Measurements from ENCODE around the gene KRTAP22-1. TPM values are rescaled to one million over a fixed set of nuclear protein-coding genes. Genes with fewer than 3 reads are reported as not detected.

KRTAP22-1 gene
- total and polyA plus RNA-seq, 2 of the 8 experiments (the other 6 are each of a cell fraction or from before 2014, with no cell fraction given), result not detected

DNA sequence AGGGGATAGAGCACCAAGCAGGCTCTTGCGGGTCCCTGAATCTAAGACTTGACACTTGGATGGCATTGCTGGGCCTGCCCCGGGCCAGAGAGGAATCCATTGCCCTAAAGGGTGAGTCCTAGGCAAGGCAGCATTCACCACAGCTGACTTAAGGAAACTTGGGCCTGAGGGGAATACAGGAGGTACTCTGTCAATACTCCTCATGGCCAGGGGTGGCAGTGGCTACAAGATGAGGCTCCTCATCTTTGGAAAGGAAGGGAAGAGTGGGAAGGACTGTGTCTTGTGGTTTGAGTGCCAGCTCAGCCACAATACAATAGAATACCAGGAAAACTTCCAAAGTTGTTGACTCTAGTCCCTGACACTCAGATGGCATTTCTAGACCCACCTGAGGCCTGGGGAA, 5.1 kb downstream of the KRTAP22-1 start:
- Histone ChIP-seq H3K9ac (replicated peaks in 1 of 4; ENCODE audit: extremely low read depth in 1 of 4, low read depth in 3 of 4, low read length in 3 of 4) (no peak overlapping the region), H3K27ac (ENCODE audit: low read depth, low read length) (no peak overlapping the region), H3K27me3 (replicated peaks in 1 of 4; ENCODE audit: control insufficient read depth in 3 of 4, extremely low read depth in 1 of 4, insufficient read depth in 3 of 4, low read length in 3 of 4) (no peaks in the 10 kb centered on the region), H3K4me2 (ENCODE audit: insufficient read depth in 1 of 2, low read depth in 2 of 2, low read length in 2 of 2) (no peak overlapping the region), H3K79me1 (ENCODE audit: low read depth, low read length) (no peaks in the 10 kb centered on the region), H3K23ac (ENCODE audit: insufficient read length) (no peak overlapping the region), H4K8ac (ENCODE audit: extremely low read depth, insufficient read depth, low read length) (no peak overlapping the region), H3K4me3 (ENCODE audit: extremely low read depth in 1 of 4, insufficient read depth in 2 of 4, low read depth in 3 of 4, low read length in 4 of 4) (no peak overlapping the region), H3K4me1 (replicated peaks in 1 of 4; ENCODE audit: control insufficient read depth in 3 of 4, insufficient read depth in 4 of 4, low read length in 3 of 4) (no peaks in the 10 kb centered on the region), H2BK15ac (ENCODE audit: low read length) (no peak overlapping the region), H3K4ac (replicated peaks; ENCODE audit: insufficient read length, low read depth, low read length) (no peak overlapping the region), H2AK5ac (ENCODE audit: low read depth, low read length) (no peak overlapping the region), H4K20me1 (replicated peaks in 1 of 2; ENCODE audit: control insufficient read depth in 1 of 2, insufficient read depth in 2 of 2, low read length in 2 of 2) (no peaks in the 10 kb centered on the region), H3K23me2 (ENCODE audit: low read depth, low read length) (no peaks in the 10 kb centered on the region; the same call in 1 of the 2 replicates), H3K18ac (ENCODE audit: extremely low read depth, low read length) (no peak overlapping the region), H2BK12ac (ENCODE audit: low read depth, low read length) (no peak overlapping the region), H2BK20ac (ENCODE audit: low read length) (no peak overlapping the region), H2AFZ (ENCODE audit: low read length) (0 out of 2 replicates have a peak overlapping the region, but pooled peaks have one; percentile 51), H4K91ac (replicated peaks; ENCODE audit: insufficient read length, low read length) (no peak overlapping the region), H3K56ac (replicated peaks; ENCODE audit: insufficient read length, low read depth, low read length) (no peak overlapping the region), H3K79me2 (ENCODE audit: control insufficient read depth in 1 of 2, insufficient read depth in 2 of 2, low read length in 2 of 2) (no peaks in the 10 kb centered on the region), H2BK5ac (ENCODE audit: low read depth, low read length) (no peak overlapping the region), H3K14ac (ENCODE audit: insufficient read length) (no peak overlapping the region), H3K36me3 (ENCODE audit: control insufficient read depth in 2 of 4, insufficient read depth in 4 of 4, low read length in 3 of 4) (no peaks in the 10 kb centered on the region), H2BK120ac (replicated peaks; ENCODE audit: low read depth, low read length) (no peak overlapping the region), H3K9me3 (ENCODE audit: insufficient read depth in 2 of 2, low read depth in 1 of 2, low read length in 1 of 2) (no peaks in the 10 kb centered on the region), H4K5ac (ENCODE audit: insufficient read length, low read depth, low read length) (no peak overlapping the region)
- DNase-seq (ENCODE audit: low read depth in 1 of 2, low spot score in 2 of 2) (no peak), FAIRE-seq (peak; percentile 58)
- 93% methylated on average over 2 of the region's 2 CpGs; no CpG with 5 or more reads in 1 of the 2 experiments for WGBS, 2 experiments (ENCODE audit: extremely low coverage in 1 of 2, insufficient coverage in 1 of 2, insufficient read length in 1 of 2, insufficient replicate concordance in 2 of 2, low coverage in 1 of 2, low lambda C conversion rate in 2 of 2, missing lambda C conversion rate in 1 of 2)
- no peak for TF ChIP-seq ZNF274 (IDR thresholded peaks at IDR 0.05; ENCODE audit: borderline replicate concordance, extremely low read depth, low read length)
- TF ChIP-seq RAD21 (IDR thresholded peaks at IDR 0.05 in 1 of 2, conservative IDR thresholded peaks at IDR 0.05 in 1 of 2; ENCODE audit: low read depth in 2 of 2, low read length in 2 of 2), result peak; percentile 14 to 21; a peak in 3 of 4 replicates
- TF ChIP-seq, protein P1, sequence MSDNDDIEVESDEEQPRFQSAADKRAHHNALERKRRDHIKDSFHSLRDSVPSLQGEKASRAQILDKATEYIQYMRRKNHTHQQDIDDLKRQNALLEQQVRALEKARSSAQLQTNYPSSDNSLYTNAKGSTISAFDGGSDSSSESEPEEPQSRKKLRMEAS (IDR thresholded peaks at IDR 0.05), result no peak
- TF ChIP-seq POLR2A (IDR thresholded peaks at IDR 0.05; ENCODE audit: control extremely low read depth in 1 of 2, low read depth in 2 of 2, low read length in 2 of 2), result no peak
- no peak for TF ChIP-seq CEBPB (IDR thresholded peaks at IDR 0.05; ENCODE audit: low read depth, low read length)
- TF ChIP-seq, protein P2, sequence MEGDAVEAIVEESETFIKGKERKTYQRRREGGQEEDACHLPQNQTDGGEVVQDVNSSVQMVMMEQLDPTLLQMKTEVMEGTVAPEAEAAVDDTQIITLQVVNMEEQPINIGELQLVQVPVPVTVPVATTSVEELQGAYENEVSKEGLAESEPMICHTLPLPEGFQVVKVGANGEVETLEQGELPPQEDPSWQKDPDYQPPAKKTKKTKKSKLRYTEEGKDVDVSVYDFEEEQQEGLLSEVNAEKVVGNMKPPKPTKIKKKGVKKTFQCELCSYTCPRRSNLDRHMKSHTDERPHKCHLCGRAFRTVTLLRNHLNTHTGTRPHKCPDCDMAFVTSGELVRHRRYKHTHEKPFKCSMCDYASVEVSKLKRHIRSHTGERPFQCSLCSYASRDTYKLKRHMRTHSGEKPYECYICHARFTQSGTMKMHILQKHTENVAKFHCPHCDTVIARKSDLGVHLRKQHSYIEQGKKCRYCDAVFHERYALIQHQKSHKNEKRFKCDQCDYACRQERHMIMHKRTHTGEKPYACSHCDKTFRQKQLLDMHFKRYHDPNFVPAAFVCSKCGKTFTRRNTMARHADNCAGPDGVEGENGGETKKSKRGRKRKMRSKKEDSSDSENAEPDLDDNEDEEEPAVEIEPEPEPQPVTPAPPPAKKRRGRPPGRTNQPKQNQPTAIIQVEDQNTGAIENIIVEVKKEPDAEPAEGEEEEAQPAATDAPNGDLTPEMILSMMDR (IDR thresholded peaks at IDR 0.05; ENCODE audit: control extremely low read depth in 1 of 3, insufficient read depth in 1 of 3, low read depth in 1 of 3, low read length in 3 of 3), result peak in 1 of 3 experiments; percentile 52; a peak in 1 of 4 replicates
- no peak for TF ChIP-seq ASH2L (IDR thresholded peaks at IDR 0.05; ENCODE audit: low read length)
- no peak for TF ChIP-seq EZH2 (IDR thresholded peaks at IDR 0.05; ENCODE audit: low read depth, low read length, severe bottlenecking)
- no peak for TF ChIP-seq SAP30 (IDR thresholded peaks at IDR 0.05; ENCODE audit: insufficient read depth, insufficient replicate concordance, low read length)
- ChIA-PET POLR2A (ENCODE audit: partially characterized antibody) (interaction anchor here (0.7 kb wide), 1 partner anchor 1043 kb away, joined by 3 read pairs; no protein-coding TSS in a partner anchor), CTCF (ENCODE audit: partially characterized antibody) (interaction anchor here (0.6 to 1.9 kb wide), 3 partner anchors 10 to 158 kb away, joined by 3 to 5 read pairs (median 4); partner anchors contain the start of gene KRTAP20-1)

All from H1 (cell line).